Fibroblast of peridontal ligament (primary cell): ENCODE measurements around the gene PIGX.
"Not testable (repeated sequence)": the region's sequence is repeated elsewhere in the genome, so short reads cannot be mapped to it uniquely, and the experiment has no call there.

Experiments used
- DNase-seq: peaks from one replicate; pipeline ENCODE4 v3.0.0-alpha.2; 2010; ENCODE audit errors: extremely low read depth

PIGX gene

DNA sequence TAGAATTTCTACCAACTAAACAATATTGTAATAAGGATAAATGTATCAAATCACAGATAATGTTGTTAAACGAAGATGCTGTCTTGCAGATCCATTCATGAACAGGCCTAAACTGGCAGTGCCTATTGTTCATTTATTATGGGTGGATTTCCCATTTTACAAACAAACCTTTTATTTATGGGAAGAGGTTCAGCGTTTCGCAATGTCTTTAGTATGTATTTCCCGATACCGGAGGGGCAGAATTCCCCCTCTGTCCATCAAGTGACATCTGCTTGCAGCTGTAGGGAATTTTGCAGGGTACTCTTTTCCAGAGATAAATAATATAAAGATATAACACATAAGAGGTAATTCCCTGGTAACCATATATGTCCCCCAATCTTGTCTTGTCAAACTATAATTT, 5.8 kb upstream of the PIGX start:
- no peak for DNase-seq

DNA sequence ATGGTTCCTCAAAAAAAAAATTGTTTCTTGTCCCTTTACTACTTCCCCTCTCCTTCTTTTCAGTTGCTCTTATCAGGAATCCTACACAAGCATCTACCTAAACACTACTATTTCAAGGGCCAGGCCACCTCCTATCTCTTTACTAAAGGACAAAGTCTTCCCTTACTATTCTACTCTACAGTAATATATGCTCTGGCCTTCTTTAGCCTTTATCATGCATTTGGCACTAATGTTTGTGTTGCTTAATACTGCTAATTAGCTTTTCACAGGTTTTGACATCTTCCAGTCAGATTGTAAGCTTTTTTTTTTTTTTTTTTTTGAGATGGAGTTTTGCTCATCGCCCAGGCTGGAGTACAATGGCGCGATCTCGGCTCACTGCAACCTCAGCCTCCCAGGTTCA, 5.4 kb upstream of the PIGX start:
- no peak for DNase-seq

DNA sequence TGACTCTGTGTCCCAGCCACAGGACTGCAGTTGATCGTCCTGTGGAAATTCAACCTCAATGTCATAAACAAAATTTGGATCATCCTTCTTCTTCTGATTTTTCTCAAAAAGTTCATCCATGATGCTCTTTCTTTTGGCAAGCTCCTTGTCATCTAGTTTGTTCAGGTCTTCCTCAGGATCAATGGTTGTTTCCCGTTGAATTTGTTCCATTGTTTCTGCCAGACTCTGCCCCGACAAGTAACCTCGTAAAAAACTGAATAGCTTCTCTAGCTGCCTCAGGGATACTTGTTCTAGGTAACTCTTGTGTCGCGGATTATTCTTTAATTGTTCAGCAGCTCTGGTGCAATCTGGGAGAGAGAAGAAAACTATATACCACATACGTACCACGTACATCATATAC, 4.6 kb upstream of the PIGX start:
- no peak for DNase-seq

DNA sequence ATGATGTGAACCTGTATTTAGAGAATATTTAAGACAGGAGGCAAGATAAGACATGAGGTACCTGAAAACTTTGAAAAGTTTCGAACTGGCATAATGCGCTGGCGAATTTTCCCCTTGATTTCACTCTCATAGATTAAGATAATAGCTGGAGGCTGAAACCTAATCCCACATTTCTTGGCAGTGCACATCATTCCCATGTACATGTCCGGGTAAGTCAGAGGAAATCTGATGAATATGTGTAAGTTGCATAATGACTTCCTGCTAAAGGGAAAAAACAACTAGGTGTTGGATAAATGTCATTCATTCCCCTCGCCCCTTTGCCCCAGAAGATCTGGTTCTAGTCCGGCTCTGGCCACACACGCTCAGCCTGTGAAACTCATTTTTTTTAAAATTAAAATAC, 3.7 kb upstream of the PIGX start:
- no peak for DNase-seq

DNA sequence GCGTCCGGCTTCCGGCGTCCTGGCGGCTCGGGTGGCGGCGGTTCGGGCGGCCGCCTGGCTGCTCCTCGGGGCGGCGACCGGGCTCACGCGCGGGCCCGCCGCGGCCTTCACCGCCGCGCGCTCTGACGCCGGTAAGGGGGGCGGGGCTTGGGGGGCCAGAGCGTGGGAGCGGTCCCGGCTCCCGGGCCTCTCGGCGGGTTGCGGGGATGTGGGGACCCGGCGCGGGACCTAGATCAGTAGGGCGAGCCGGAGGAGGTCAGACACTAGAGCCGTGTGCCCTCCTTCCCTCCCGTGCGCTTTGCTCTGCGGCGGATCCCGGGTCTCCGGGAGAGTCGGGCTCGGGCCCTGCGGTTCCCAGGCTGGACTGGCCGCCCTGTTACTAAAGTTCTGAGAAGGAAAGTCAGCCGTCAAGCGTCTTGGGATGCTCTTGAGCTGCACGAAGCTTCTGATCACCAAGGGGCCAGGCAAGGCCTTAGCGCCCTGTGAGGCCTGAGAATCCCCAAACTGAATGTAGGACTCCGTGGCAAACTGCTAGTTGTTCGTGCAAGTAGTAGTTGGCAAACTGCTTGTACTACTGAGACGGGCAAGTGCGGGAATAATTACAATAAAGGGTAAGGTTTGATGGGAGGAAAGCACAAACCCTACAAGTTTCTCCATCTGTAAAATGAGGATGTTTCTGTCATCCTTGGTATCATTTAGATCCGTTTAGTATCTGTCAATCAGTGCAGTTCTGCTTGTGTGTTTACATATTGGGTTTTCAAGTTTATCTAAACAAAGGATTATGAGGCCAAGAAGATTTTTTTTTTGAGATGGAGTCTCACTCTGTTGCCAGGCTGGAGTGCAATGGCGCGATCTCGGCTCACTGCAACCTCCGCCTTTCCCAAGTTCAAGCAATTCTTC, 587 bp downstream of the PIGX start:
- DNase-seq = peak; percentile 61

DNA sequence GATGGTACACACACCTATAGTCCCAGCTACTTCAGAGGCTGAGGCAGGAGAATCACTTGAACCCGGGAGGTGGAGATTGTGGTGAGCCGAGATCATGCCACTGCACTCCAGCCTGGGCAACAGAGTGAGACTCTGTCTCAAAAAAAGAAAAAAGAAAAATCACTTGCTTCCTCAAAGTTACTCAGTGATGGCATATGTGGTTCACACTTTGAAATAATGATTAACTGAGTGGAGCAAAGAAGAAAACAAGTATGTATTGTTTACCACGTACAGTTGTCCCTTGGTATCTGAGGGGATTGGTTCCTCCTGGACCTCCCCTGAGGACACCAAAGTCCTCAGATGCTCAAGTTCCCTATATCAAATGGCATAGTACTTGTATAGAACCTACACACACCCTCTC, 5.0 kb downstream of the PIGX start:
- DNase-seq = not testable (repeated sequence)

DNA sequence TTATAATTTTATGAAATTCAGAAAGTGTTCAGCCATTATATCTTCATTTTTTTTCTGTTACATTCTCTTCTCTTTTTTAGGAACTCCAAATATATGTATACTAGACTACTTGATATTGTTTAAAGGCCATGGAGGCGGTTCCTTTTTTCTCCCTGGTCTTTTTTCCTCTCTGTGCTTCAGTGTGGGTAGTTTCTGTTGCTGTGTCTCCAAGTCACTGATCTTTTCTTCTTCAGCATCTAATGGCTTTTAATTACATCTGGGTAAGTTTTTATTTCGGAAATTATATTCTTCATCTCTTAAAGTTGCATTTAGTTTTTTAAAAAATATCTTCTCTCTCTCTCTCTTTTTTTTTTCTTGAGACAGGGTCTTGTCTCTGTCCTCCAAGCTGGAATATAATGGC, 8.9 kb downstream of the PIGX start:
- DNase-seq = no peak

DNA sequence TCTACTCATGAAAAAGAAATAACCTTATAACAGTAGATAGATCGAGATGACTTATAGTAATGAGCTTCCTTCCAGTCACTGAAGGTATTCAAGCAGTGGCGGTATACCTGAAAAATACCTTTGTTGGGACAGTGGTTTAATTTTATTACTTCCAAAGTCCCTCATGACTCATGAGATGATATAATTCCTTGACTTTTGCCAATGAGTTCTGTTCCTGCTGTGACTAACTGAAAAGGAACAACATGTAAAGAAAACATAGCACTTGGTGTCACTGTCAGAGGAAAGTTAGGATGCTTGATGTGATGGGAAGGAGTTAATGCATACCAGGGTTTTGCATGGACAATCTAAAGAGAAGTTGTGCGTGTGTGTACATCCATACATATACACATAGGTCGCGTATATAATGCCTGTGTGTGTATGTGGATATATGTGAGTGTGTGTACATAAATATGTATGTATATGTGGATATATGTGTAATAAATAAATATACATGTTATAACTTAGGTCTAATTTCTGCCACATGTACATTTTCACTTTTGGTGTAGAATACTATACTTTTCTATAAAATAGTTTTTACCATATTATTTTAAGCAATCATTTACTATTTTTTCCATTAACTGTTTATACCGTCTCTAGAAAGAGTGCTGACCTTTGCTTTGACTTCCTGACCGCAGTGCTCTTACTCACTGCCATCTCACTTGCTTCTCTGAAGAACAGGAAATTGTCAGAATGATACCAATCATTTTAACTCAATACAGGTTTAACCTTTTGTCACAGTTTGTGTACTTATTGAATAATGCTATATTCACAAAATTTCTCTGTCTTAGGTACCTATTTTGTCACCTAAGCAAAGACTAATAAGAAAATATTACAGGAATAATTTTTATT, 14.9 kb downstream of the PIGX start:
- peak; percentile 22 for DNase-seq

DNA sequence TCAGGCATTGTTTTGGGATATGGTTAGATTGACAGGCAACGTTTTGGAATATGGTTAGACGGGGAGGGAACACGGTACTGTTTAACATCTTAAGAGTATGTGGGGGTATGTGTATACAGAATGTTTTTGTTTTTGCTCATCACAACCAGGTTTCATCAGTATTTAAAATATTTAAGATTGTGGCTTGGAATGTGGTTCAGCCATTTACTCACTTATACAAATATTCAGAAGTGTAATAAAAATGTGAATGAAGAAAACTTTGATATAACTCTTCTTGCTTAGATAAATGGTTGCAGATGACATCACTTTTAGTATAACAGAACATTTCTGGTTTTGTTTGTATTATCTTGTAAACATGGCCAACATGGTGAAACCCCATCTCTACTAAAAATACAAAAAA, 23.6 kb downstream of the PIGX start:
- DNase-seq = peak; percentile 26

DNA sequence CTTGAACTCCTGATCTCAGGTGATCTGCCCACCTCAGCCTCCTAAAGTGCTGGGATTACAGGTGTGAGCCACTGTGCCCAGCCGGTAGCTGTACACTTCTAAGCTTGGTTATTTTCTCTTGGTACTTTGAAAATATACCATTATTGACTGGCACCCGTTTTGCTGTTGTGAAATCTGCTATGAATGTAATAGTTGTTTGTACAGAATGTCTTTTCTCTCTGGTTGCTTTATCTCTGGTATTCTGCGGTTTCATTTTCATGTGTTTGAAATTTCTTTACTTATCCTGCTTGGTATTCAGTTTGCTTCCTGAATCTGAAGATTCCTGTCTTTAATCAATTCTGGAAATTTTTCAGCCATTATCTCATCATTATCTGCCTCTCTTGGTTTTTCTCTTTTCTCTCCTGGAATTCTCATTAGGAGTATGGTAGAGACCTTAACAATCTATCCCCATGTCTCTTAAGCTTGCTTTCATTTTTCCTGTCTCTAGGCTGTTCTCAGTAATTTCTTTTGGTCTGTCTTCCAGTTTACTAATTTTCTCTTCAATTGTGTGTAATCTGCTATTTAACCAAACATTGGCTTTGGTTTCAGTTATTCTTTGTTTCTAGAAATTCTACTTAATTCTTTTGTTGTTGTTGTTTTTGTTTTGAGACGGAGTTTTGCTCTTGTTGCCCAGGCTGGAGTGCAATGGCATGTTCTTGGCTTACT, 24.6 kb downstream of the PIGX start:
- DNase-seq = no peak

DNA sequence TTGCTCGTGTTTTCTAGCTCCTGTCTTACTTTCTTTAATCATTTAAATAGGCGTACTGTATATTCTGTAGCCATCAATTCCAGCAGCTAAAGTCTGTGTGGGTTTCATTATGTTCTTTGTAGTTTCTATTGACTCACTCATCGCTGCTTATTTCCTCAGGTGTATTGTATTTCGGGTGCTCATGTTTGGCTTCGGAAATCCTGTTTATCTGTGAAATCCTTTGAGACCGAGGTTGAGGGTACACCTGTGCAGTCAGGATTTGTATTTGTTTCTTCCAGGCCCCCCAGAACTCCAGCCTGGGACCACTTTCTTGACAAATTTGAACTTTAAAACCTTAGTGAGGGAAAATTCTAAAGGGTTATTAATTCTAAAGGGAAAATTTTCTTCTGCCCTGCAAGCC, 25.5 kb downstream of the PIGX start:
- DNase-seq = no peak

DNA sequence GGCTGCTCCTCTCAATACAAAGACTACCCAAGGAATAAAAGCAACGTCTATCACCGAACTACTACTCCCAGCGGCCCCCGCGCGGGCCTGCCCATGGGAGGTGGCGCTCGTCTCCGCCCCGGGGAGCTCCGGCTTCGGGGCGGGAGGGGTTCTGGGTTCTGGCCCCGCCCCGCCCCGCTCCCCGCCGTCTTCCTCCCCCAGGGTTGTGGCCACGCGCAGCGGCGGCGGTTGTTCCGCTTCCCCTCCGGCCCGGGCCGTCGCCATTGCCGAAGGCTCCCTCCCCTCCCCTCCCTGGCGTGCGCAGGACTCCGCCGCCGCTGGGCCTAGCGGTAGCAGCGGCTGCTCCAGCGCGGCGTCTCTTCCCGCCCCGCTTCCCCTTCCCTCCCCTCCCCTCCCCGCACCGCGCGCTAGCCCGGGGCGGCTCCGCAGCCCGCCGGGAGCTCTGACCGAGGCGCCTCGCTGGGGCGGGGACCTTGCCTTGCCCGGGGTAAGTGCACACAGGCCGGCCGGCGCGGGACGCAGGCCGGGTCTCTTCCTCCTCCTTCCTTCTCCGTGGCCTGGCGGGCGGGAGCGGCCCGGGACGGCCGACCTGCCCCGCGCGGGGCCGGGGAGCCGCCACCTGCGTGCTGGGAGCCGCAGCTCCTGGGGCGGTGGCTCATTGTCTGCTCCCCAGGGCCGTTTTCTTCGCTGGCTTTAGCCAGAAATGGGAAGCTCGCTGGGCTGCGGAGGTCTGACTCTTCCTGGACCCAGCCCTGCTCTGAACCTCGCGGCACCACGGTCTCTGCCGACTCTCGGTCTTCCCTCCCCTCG, 27.7 kb downstream of the PIGX start, which contains the start of gene PAK2:
PAK2 (plus strand) TSS at position 187 of the 810 bp plus-strand sequence. CDS start 42,790 bp downstream, outside the sequence.
- peak; percentile 72 for DNase-seq

DNA sequence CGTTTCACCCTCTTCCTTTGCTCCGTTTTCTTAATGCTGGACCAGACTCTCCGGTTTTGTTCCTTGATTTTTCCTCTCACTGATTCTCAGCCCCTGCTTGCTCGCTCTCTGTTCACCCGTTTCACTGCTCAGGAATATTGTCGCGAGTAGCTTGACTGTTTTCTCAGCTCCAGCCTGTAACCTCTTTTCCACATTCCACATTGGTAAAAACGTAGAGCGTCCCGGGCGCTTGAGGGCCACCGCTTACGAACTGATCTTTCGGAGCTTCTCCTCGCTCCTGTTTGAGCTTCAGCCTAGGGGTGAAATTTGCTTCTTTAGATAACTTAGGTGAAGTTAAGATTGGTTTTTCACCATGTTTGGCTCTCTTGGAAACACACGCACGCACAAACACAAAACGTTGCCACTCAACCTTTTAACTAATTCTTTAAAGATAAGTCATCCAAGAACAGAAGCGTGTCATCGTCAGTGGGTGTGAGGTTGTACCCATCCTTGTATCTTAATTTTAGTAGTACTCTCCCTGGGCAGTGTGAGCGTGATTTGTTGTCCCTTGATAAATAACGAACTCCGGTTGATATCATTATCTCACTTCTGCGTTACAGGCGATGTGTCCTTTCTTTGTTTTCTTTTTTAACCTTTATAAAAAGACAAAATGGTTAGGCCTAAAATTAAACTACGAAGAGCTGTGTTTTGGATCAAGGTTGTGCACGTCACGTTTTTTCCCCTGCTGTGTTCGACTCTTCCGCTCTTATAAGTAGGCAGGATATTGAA, 28.5 kb downstream of the PIGX start:
- DNase-seq = peak; percentile 64

DNA sequence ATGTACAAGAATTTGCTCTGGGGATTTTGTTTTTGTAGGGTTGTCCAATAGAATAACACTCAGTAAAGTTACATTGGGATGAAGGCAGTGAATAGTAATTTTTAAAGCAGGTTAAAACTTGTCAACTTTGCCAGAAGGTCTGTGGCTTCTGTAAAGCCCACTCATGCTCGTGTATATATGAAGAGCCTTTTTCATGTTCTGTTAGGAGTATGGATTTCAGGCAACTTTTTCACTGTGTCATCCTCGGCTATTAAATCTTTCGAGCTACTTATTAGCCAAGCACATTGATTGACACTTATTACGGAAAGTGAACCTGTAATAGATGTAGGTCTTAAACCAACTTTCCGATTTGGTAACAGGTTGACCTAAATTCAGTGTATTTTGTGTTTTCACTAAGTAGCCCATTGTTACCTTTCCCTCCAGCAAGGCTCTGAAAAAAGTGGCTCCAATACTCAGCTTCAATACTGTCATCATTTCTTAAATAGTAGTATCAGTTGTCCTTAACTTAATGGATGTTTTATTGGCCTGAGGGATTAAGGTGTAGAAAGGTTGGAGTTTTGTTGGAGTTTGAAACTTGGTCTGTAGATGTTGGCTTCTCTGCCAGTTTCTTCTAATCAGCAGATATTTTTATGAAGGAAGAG, 29.2 kb downstream of the PIGX start:
- no peak for DNase-seq

DNA sequence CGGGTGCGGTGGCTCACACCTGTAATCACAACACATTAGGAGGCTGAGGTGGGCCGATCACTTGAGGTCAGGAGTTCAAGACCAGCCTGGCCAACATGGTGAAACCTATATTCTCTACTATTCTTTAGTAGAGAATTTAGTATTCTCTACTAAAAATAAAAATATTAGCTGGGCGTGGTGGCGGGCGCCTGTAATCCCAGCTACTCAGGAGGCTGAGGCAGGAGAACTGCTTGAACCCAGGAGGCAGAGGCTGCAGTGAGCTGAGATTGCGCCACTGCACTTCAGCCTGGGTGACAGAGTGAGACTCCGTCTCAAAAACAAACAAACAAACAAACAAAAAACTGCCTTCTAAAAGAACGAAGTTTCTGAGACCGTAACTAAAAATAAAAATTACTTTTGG, 31.4 kb downstream of the PIGX start:
- not testable (repeated sequence) for DNase-seq

DNA sequence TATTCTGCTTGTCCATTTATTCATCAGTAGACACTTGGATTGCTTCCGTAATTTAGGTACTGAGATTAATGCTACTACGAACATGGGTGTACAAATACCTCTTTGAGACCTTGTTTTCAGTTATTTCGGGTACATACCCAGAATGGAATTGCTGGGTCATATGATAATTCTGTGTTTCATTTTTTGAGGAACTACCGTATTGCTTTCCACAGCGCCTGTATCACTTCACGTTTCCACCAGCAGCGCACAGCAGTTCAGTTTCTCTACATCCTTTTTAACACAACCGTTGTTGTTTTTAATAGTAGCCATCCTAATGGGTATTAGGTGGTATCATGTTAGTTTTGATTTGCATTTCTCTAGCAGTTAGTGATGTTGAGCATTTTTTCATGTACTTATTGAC, 36.9 kb downstream of the PIGX start:
- DNase-seq = no peak

DNA sequence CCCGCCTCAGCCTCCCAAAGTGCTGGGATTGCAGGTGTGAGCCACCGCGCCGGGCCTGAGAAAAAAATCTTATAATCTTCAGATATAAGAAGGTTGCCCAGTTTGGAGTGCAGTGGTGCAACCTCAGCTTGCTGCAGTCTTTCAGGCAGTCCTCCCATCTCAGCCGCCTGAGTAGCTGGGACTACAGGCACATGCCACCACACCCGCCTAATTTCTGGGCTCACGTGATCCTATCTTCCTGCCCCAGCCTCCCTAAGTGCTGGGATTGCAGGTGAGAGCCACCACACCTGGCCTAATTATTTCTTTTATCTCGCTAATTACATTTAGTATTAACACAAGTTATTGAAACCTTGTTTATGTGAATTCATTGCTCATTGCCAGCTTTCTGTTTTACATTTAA, 41.0 kb downstream of the PIGX start:
- no peak for DNase-seq

DNA sequence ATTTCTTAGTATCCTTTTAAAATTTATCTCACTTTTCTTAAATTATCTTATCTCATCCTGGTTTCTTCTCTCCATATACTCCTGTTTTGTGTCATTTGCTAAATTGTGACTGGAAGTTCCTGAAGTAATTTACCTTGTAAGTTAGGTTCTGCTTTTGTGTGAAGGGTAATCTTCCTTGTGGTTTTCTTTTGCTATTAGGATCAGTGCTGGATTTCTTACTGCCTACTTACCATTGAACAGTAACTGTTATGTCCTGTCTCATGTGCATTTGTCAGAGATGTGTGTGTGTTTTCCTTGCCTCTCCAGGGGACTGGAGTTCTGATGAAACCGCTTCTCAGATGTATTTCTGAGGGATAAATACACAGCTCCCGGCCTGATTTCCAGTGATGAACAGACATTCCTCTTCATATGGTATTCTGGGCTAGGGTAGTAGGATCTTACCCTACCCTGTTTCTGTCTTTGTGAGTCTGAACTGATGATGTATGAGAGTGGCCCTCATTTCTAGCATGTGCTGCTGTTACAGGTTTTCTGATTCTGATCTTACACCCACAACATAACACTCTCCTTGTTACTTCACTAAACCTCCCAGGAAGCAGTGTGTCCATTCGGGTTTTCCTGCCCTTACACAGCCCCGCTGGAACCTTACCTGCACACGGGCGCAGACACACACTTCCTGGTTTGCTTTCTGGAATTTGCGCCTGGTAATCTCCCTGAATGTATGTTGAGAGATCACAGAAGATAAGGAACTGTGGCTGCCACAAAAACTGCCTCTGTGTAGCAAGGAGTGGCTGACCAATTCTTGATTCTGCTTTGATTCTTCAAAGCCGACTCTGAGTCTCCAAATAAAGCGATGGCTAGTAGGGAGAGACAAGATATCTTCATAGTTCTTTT, 42.2 kb downstream of the PIGX start:
- DNase-seq = peak; percentile 23

DNA sequence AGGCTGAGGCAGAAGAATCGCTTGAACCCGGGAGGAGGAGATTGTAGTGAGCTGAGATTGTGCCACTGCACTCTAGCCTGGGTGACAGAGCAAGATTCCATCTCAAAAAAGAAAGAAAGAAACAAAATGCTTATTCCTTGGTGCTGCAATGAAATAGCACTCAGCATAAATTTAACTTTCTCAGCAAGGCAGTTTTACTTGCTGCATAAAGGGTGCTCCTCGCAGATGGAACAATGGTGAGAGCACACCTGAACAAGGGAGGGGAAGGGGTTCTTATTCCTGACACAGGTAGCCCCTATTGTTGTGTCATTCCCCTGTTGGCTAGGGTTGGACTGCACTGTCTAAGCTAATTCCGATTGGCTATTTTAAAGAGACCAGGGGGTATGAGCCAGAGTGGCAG, 44.6 kb downstream of the PIGX start:
- DNase-seq = no peak
